ENCODE data around the gene NAGLU. TPM values are rescaled to one million over a fixed set of nuclear protein-coding genes. Genes with fewer than 3 reads are reported as not detected.

Gene NAGLU
- total and polyA plus RNA-seq, 4 experiments from 2014 or later, result 8.5 to 22.8 (median 18.0) TPM

DNA sequence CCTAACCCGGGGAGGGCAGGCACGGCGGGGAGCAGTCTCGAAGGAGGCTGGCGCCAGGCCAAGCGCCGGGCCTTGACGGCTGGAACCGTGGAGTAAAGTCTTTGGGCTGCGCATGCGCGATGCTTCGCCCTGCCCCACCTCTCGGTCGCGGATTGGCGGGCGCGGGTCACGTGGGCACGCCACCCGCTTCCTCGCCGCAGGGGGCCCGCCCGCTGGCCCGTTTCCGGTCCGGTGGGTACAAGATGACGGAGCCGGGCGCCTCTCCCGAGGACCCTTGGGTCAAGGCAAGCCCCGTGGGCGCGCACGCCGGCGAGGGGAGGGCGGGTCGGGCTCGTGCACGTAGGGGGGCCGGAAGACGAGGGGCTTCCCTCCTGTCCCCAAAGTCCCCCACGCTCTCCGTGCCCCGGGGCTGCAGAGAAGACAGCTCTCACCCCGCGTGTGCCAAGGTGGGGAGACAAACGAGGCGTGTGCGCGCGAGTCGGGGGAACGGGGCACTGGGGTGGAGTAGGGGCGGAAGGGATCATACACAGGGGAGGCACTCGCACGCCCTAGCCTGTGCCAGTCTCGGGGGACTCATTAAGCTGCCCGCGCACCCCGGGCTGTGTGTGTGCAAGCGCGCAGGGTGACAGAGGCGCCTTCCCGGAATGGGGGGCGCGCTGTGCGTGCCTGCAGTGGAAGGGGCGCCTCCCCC, 31.0 kb downstream of the NAGLU start, which contains the start of gene MLX:
MLX (plus strand) TSS at position 218 of the 691 bp plus-strand sequence; CDS start at position 243, 25 bp downstream.
- Mint-ChIP-seq H3K4me1 (peaks cover 13 to 65% (median 42%) of the 10 kb centered on the region in 4 donors), H3K9me3 (no peaks in the 10 kb centered on the region), H3K27me3 (no peaks in the 10 kb centered on the region), H3K36me3 (peaks cover 21 to 65% of the 10 kb centered on the region in 2 donors), H3K27ac (peak within 1 kb of the TSS; percentile 95 to 98 (median 96)), H3K4me3 (peak within 1 kb of the TSS; percentile 94 to 98 (median 96))
- ChIA-PET POLR2A (ENCODE audit: partially characterized antibody) (interaction anchor here (0.7 to 6.3 kb wide), 12 partner anchors 8 to 794 kb away, joined by 3 to 73 read pairs (median 6); partner anchors contain the start of genes NAGLU, PSMC3IP, RETREG3 and TUBG1), CTCF (ENCODE audit: partially characterized antibody) (interaction anchor here (0.8 to 4.5 kb wide), 4 partner anchors 9 to 37 kb away, joined by 3 to 37 read pairs (median 4); partner anchors contain the start of genes NAGLU and PSMC3IP)
- Histone ChIP-seq H3K4me3 (ENCODE audit: low read length in 2 of 2) (peak within 1 kb of the TSS; percentile 89 to 97), H3K4me1 (ENCODE audit: insufficient read depth, low read length) (peaks cover 56% of the 10 kb centered on the region), H3K27me3 (ENCODE audit: insufficient read depth, low read length) (no peaks in the 10 kb centered on the region), H3K36me3 (ENCODE audit: insufficient read depth, low read length) (peaks cover 58% of the 10 kb centered on the region), H3K9me3 (ENCODE audit: control insufficient read depth in 1 of 2, low read length in 2 of 2) (no peaks in the 10 kb centered on the region), H3K27ac (ENCODE audit: low read depth, low read length) (peak within 1 kb of the TSS; percentile 79)
- intact Hi-C loops (cut with micrococcal nuclease), result loop anchor here (1.0 kb wide), 1 partner anchor 10 kb away; the partner anchor contains the start of gene PSMC3IP
- DNase-seq, result peak; percentile 90 to 91 (median 90)

- Histone ChIP-seq H3K9me3 (ENCODE audit: control insufficient read depth in 1 of 2, low read length in 2 of 2) (no peaks in the 10 kb centered on the region), H3K36me3 (ENCODE audit: insufficient read depth, low read length) (peaks cover 72% of the 10 kb centered on the region), H3K27me3 (ENCODE audit: insufficient read depth, low read length) (no peaks in the 10 kb centered on the region), H3K27ac (ENCODE audit: low read depth, low read length) (no peak overlapping the region), H3K4me1 (ENCODE audit: insufficient read depth, low read length) (peaks cover 46% of the 10 kb centered on the region), H3K4me3 (ENCODE audit: low read length in 2 of 2) (no peak overlapping the region)
- H3K36me3 Mint-ChIP-seq, result peaks cover 28 to 75% of the 10 kb centered on the region in 2 donors
- DNase-seq, result no peak
- intact Hi-C loops (cut with micrococcal nuclease), result no loop called here
- peak overlapping the region in 6 of 7 donors; percentile 41 to 96 (median 58) for H3K27ac Mint-ChIP-seq
- ChIA-PET POLR2A (ENCODE audit: partially characterized antibody) (interaction anchor here (1.3 to 6.3 kb wide), 5 partner anchors 9 to 40 kb away, joined by 3 to 73 read pairs (median 19); partner anchors contain the start of genes NAGLU, PSMC3IP, RETREG3 and TUBG1), CTCF (ENCODE audit: partially characterized antibody) (interaction anchor here (1.0 to 4.5 kb wide), 2 partner anchors 10 to 38 kb away, joined by 3 to 37 read pairs; partner anchors contain the start of gene PSMC3IP)
- H3K4me3 Mint-ChIP-seq, result peak overlapping the region; percentile 20 to 98 (median 57)
- no peaks in the 10 kb centered on the region for H3K9me3 Mint-ChIP-seq
- no peaks in the 10 kb centered on the region for H3K27me3 Mint-ChIP-seq
- H3K4me1 Mint-ChIP-seq, result peaks cover 15 to 58% (median 33%) of the 10 kb centered on the region in 4 donors
Measured at GRCh38 chr17:42568341-42569111, 32.5 kb downstream of the NAGLU start.

- POLR2A ChIA-PET (ENCODE audit: partially characterized antibody), result interaction anchor here (0.6 kb wide), 1 partner anchor 142 kb away, joined by 3 read pairs; no protein-coding TSS in a partner anchor
- H3K27ac ChIP-seq (ENCODE audit: low read depth, low read length), result no peak overlapping the region
Measured at GRCh38 chr17:42571435-42572225, 35.6 kb downstream of the NAGLU start.

DNA sequence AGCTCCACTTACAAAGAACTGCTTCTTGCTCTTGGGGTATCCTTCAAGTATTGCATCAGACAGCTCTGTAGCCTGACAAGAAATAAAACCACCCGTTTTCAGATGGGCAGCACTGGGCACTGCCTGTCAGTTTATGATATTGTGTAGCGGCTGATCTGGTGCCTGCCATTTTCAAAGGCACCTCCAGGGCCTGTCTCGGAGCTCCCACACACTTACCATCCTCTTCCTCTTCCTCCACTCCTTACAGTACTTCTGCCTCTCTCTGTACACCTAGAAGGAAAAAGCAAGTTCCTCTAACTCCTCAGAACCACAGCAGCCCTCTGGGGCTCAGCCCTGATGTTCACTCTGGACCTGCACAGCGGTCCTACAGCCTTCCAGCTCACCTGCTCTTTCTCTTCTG, 37.1 kb downstream of the NAGLU start:
- no peaks in the 10 kb centered on the region for H3K27me3 Mint-ChIP-seq
- no peak overlapping the region for H3K4me3 ChIP-seq (ENCODE audit: low read length in 2 of 2)
- H3K27ac Mint-ChIP-seq, result peak overlapping the region in 2 of 7 donors; percentile 46 to 81
- H3K9me3 ChIP-seq (ENCODE audit: control insufficient read depth in 1 of 2, low read length in 2 of 2), result no peaks in the 10 kb centered on the region
- H3K27ac ChIP-seq (ENCODE audit: low read depth, low read length), result no peak overlapping the region
- intact Hi-C loops (cut with micrococcal nuclease), result no loop called here
- no peaks in the 10 kb centered on the region for H3K9me3 Mint-ChIP-seq
- peaks cover 26% of the 10 kb centered on the region for H3K4me1 ChIP-seq (ENCODE audit: insufficient read depth, low read length)
- no peaks in the 10 kb centered on the region for H3K27me3 ChIP-seq (ENCODE audit: insufficient read depth, low read length)
- H3K4me3 Mint-ChIP-seq, result peak overlapping the region in 1 of 8 donors; percentile 29
- CTCF ChIA-PET (ENCODE audit: partially characterized antibody), result interaction anchor here (1.4 kb wide), 1 partner anchor 25 kb away, joined by 4 read pairs; no protein-coding TSS in a partner anchor
- peaks cover 17 to 49% (median 28%) of the 10 kb centered on the region in 4 donors for H3K4me1 Mint-ChIP-seq
- no peak for DNase-seq
- H3K36me3 Mint-ChIP-seq, result peaks cover 34 to 62% of the 10 kb centered on the region in 2 donors
- POLR2A ChIA-PET (ENCODE audit: partially characterized antibody), result interaction anchor here (1.3 to 3.0 kb wide), 2 partner anchors 36 to 185 kb away, joined by 4 to 9 read pairs; partner anchors contain the start of genes RETREG3, STAT3 and TUBG1
- H3K36me3 ChIP-seq (ENCODE audit: insufficient read depth, low read length), result peaks cover 53% of the 10 kb centered on the region

More at GRCh38 chr17:42571435-42572225, 35.6 kb downstream of the NAGLU start:
- Histone ChIP-seq H3K4me1 (ENCODE audit: insufficient read depth, low read length) (peaks cover 28% of the 10 kb centered on the region), H3K4me3 (ENCODE audit: low read length in 2 of 2) (no peak overlapping the region), H3K27me3 (ENCODE audit: insufficient read depth, low read length) (no peaks in the 10 kb centered on the region), H3K9me3 (ENCODE audit: control insufficient read depth in 1 of 2, low read length in 2 of 2) (no peaks in the 10 kb centered on the region), H3K36me3 (ENCODE audit: insufficient read depth, low read length) (peaks cover 53% of the 10 kb centered on the region)
- intact Hi-C loops (cut with micrococcal nuclease), result no loop called here
- H3K27me3 Mint-ChIP-seq, result no peaks in the 10 kb centered on the region
- CTCF ChIA-PET (ENCODE audit: partially characterized antibody), result interaction anchor here (0.8 to 1.7 kb wide), 2 partner anchors 8 to 23 kb away, joined by 3 to 4 read pairs; no protein-coding TSS in a partner anchor
- H3K4me3 Mint-ChIP-seq, result peak overlapping the region in 1 of 8 donors; percentile 39
- peaks cover 16 to 42% (median 28%) of the 10 kb centered on the region in 4 donors for H3K4me1 Mint-ChIP-seq
- no peaks in the 10 kb centered on the region for H3K9me3 Mint-ChIP-seq
- DNase-seq, result no peak
- no peak overlapping the region for H3K27ac Mint-ChIP-seq
- H3K36me3 Mint-ChIP-seq, result peaks cover 34 to 67% of the 10 kb centered on the region in 2 donors

DNA sequence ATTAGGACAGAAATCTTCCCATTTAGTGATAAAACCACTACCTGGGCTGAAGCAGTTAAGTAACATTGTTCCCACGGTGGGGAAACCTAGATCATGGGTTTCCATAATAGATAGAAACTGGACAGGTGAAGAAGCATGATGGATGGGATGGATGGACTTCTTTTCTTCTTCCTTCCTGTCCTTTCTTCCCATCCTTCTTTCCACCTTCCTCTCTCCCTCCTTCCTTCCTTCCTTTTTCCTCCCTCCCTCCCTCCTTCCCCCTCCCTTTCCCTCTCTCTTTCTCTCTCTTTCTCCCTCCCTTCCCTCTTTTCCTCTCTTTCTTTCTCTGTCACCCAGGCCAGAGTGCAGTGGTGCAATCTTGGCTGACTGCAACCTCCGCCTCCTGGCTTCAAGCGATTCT, 38.4 kb downstream of the NAGLU start:
- CTCF ChIA-PET (ENCODE audit: partially characterized antibody), result interaction anchor here (0.8 kb wide), 1 partner anchor 11 kb away, joined by 3 read pairs; no protein-coding TSS in a partner anchor

GRCh38 chr17:42577140-42577531, 41.1 kb downstream of the NAGLU start:
- Mint-ChIP-seq H3K4me3 (peak overlapping the region; percentile 96 to 99 (median 99)), H3K9me3 (peaks cover 0 to 3% (median 0%) of the 10 kb centered on the region in 8 donors), H3K27me3 (no peaks in the 10 kb centered on the region), H3K27ac (peak overlapping the region; percentile 9 to 90 (median 81)), H3K4me1 (peaks cover 18 to 44% (median 23%) of the 10 kb centered on the region in 4 donors), H3K36me3 (peaks cover 14 to 56% of the 10 kb centered on the region in 2 donors)
- peak overlapping the region; percentile 83 to 100 for H3K4me3 ChIP-seq (ENCODE audit: low read length in 2 of 2)
- peaks cover 17% of the 10 kb centered on the region for H3K4me1 ChIP-seq (ENCODE audit: insufficient read depth, low read length)
- DNase-seq, result no peak
- no peaks in the 10 kb centered on the region for H3K9me3 ChIP-seq (ENCODE audit: control insufficient read depth in 1 of 2, low read length in 2 of 2)
- ChIA-PET CTCF (ENCODE audit: partially characterized antibody) (interaction anchor here (1.1 to 4.3 kb wide), 12 partner anchors 10 to 421 kb away, joined by 3 to 64 read pairs (median 13); partner anchors contain the start of genes COASY, RETREG3, RPL27 and TUBG1), POLR2A (ENCODE audit: partially characterized antibody) (interaction anchor here (0.6 to 5.1 kb wide), 18 partner anchors 10 to 421 kb away, joined by 3 to 73 read pairs (median 6); partner anchors contain the start of genes COASY, HSD17B1, MLX and NAGLU)
- intact Hi-C loops (cut with micrococcal nuclease), result loop anchor here (1.0 to 5.0 kb wide), 5 partner anchors 10 to 45 kb away; partner anchors contain the start of genes COASY, MLX, RETREG3 and TUBG1
- H3K27ac ChIP-seq (ENCODE audit: low read depth, low read length), result peak overlapping the region; percentile 84
- H3K36me3 ChIP-seq (ENCODE audit: insufficient read depth, low read length), result peaks cover 34% of the 10 kb centered on the region
- no peaks in the 10 kb centered on the region for H3K27me3 ChIP-seq (ENCODE audit: insufficient read depth, low read length)

More for the DNA sequence above, 38.4 kb downstream of the NAGLU start:
- intact Hi-C loops (cut with micrococcal nuclease), result no loop called here
- peaks cover 21% of the 10 kb centered on the region for H3K4me1 ChIP-seq (ENCODE audit: insufficient read depth, low read length)
- Mint-ChIP-seq H3K9me3 (no peaks in the 10 kb centered on the region), H3K27ac (peak overlapping the region in 1 of 7 donors; percentile 65), H3K4me3 (no peak overlapping the region), H3K4me1 (peaks cover 18 to 47% (median 24%) of the 10 kb centered on the region in 4 donors), H3K36me3 (peaks cover 31 to 59% of the 10 kb centered on the region in 2 donors), H3K27me3 (no peaks in the 10 kb centered on the region)
- no peaks in the 10 kb centered on the region for H3K27me3 ChIP-seq (ENCODE audit: insufficient read depth, low read length)
- no peaks in the 10 kb centered on the region for H3K9me3 ChIP-seq (ENCODE audit: control insufficient read depth in 1 of 2, low read length in 2 of 2)
- peaks cover 43% of the 10 kb centered on the region for H3K36me3 ChIP-seq (ENCODE audit: insufficient read depth, low read length)
- DNase-seq, result no peak
- POLR2A ChIA-PET (ENCODE audit: partially characterized antibody), result interaction anchor here (1.7 to 3.0 kb wide), 2 partner anchors 9 to 34 kb away, joined by 3 to 9 read pairs; partner anchors contain the start of genes RETREG3 and TUBG1
- H3K27ac ChIP-seq (ENCODE audit: low read depth, low read length), result no peak overlapping the region
- H3K4me3 ChIP-seq (ENCODE audit: low read length in 2 of 2), result no peak overlapping the region
